Transverse colon (tissue), 4 donors: ENCODE measurements around the gene ZFP14. TPM values are rescaled to one million over a fixed set of nuclear protein-coding genes. Genes with fewer than 3 reads are reported as not detected.

Source experiments
- DNase-seq: peaks from one replicate; pipeline ENCODE4 v3.0.0-alpha.2; 2019
- H3K27ac ChIP-seq, 4 donors: fragments of 200-600 bp; sonication (generic); 2 replicates each; pipeline ENCODE4 v1.5.1; 2016 to 2018; ENCODE audit warnings: inconsistent platforms in 4 of 4
- H3K27me3 ChIP-seq: fragments of 200-600 bp; sonication (generic); 2 replicates; pipeline ENCODE4 v1.5.1; 2017; ENCODE audit warnings: inconsistent platforms
- H3K36me3 ChIP-seq, 4 donors: fragments of 200-600 bp; sonication (generic); 2 replicates each; pipeline ENCODE4 v1.5.1; 2017 to 2019; ENCODE audit warnings: inconsistent platforms in 4 of 4
- H3K4me1 ChIP-seq, 4 donors: fragments of 200-600 bp; sonication (generic); 2 replicates each; pipeline ENCODE4 v1.5.1; 2017 to 2020; ENCODE audit warnings: inconsistent platforms in 4 of 4
- H3K4me3 ChIP-seq, 4 donors: fragments of 200-600 bp; sonication (generic); 1 replicate in 1 of 4; 2 replicates in 3 of 4; pipeline versions ENCODE4 v1.5.1 to v1.6.1; 2017 to 2019; ENCODE audit warnings: inconsistent platforms in 4 of 4
- H3K9me3 ChIP-seq, 2 donors: fragments of 200-600 bp; sonication (generic); 2 replicates each; pipeline ENCODE4 v1.5.1; 2017 to 2019; ENCODE audit warnings: inconsistent platforms in 2 of 2
- CTCF ChIP-seq, 5 experiments: fragments of 200-600 bp in 3 of 5; fragments of 450-650 bp in 2 of 5; sonication (generic) in 3 of 5; IDR thresholded peaks; 1 replicate in 2 of 5; 2 replicates in 3 of 5; pipeline ENCODE4 v1.5.1; 2016 to 2017; ENCODE audit warnings: antibody characterized with exemption in 5 of 5, inconsistent platforms in 3 of 5, mild to moderate bottlenecking in 2 of 5, moderate library complexity in 1 of 5
- EP300 ChIP-seq: sonication (generic); formaldehyde crosslinking; IDR thresholded peaks from one replicate; pipeline ENCODE4 v1.6.1; 2017; ENCODE audit warnings: antibody characterized with exemption, low read depth
- POLR2A ChIP-seq: fragments of 450-650 bp; IDR thresholded peaks from one replicate; pipeline ENCODE4 v1.6.1; 2016; ENCODE audit warnings: antibody characterized with exemption, mild to moderate bottlenecking, moderate library complexity
- POLR2AphosphoS5 ChIP-seq, 3 donors: sonication (generic); formaldehyde crosslinking; IDR thresholded peaks; one replicate each; pipeline ENCODE4 v1.6.1; 2016; ENCODE audit warnings: antibody characterized with exemption in 3 of 3
- WGBS, 2 donors: methylation state at CpG; one replicate each; pipeline ENCODE4 v1.1.5; 2018; ENCODE audit warnings: low coverage in 1 of 2; 5-methylcytosine and 5-hydroxymethylcytosine counted together
- in situ Hi-C, 4 donors: fragments of 200-750 bp; cut with MboI; loops; one replicate each; pipeline versions ENCODE4 v1.15.0 to v1.15.1; 2017; ENCODE audit warnings: low sequenced_read_pairs in 3 of 4, low pct_ligation_motif_present in 1 of 4, low pct_unique_long_range_greater_than_20kb in 1 of 4
- intact Hi-C: fragments of 100-400 bp; cut with DNase I; formaldehyde crosslinking; loops from one replicate; pipeline ENCODE4 v1.15.1; 2023; ENCODE audit warnings: low total_unique reads
- total RNA-seq, 4 donors: library from RNA; depleted of rRNA; stranded (reverse); fragments of >200 nt; gene quantifications; one replicate each; pipeline ENCODE4 v1.1.0, GENCODE V29; 2016

ZFP14 gene
- total RNA-seq, 4 donors from 2014 or later, result 2.2 to 10.3 (median 6.3) TPM

GRCh38 chr19:36371886-36372285 lies 7.1 kb downstream of the ZFP14 start:
- TF ChIP-seq POLR2AphosphoS5 (IDR thresholded peaks at IDR 0.05) (no peak), POLR2A (no peak), CTCF (IDR thresholded peaks at IDR 0.05) (no peak), EP300 (no peak)
- Histone ChIP-seq H3K4me3 (no peak overlapping the region), H3K9me3 (peaks cover 3 to 4% of the 10 kb centered on the region in 2 donors), H3K36me3 (peaks cover 0 to 15% (median 4%) of the 10 kb centered on the region in 4 donors), H3K27me3 (no peaks in the 10 kb centered on the region), H3K27ac (no peak overlapping the region), H3K4me1 (no peaks in the 10 kb centered on the region)
- intact Hi-C loops, result no loop called here
- in situ Hi-C loops, result no loop called here
- DNase-seq, result no peak

- TF ChIP-seq POLR2A (no peak), CTCF (IDR thresholded peaks at IDR 0.05) (no peak), EP300 (no peak), POLR2AphosphoS5 (IDR thresholded peaks at IDR 0.05) (no peak)
- in situ Hi-C loops, result no loop called here
- H3K27ac ChIP-seq, result no peak overlapping the region
- no peaks in the 10 kb centered on the region for H3K27me3 ChIP-seq
- H3K4me1 ChIP-seq, result no peaks in the 10 kb centered on the region
- peaks cover 0 to 76% (median 34%) of the 10 kb centered on the region in 4 donors for H3K36me3 ChIP-seq
- H3K4me3 ChIP-seq, result no peak overlapping the region
- peaks cover 6 to 13% of the 10 kb centered on the region in 2 donors for H3K9me3 ChIP-seq
- 90 to 100% methylated on average over 4 to 6 of the region's 6 CpGs for WGBS, 2 donors
- DNase-seq, result no peak
- intact Hi-C loops, result no loop called here
Observed at GRCh38 chr19:36363845-36364244, 15.2 kb downstream of the ZFP14 start.

DNA sequence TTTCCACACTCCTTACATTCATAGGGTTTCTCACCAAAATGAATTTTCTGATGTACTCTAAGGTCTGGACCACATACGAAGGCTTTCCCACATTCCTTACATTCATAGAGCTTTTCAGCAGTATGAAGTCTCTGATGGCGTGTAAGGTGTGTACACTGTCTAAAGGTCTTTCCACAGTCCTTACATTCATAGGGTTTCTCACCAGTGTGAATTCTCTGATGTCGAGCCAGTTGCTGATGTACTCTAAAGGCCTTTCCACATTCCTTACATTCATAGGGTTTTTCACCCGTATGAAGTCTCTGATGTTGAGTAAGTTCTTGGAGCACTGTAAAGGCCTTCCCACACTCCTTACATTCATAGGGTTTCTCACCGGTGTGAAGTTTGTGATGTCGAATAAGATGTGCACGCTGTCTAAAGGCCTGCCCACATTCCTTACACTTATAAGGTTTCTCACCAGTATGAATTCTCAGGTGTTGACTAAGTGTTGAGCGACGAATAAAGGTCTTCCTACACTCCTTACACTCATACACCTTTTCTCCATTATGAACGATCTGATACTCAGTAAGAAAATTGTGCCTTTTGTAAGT lies 38.1 kb downstream of the ZFP14 start:
- peaks cover 70 to 83% of the 10 kb centered on the region in 2 donors for H3K9me3 ChIP-seq
- in situ Hi-C loops (no loop called here), intact Hi-C loops (no loop called here)
- DNase-seq, result no peak
- H3K27ac ChIP-seq, result no peak overlapping the region
- H3K27me3 ChIP-seq, result no peaks in the 10 kb centered on the region
- peaks cover 0 to 62% (median 29%) of the 10 kb centered on the region in 4 donors for H3K36me3 ChIP-seq
- no peak overlapping the region for H3K4me3 ChIP-seq
- no peaks in the 10 kb centered on the region for H3K4me1 ChIP-seq
- TF ChIP-seq POLR2AphosphoS5 (IDR thresholded peaks at IDR 0.05) (no peak), EP300 (no peak), POLR2A (no peak), CTCF (IDR thresholded peaks at IDR 0.05) (no peak)
- WGBS, 2 donors, result 93 to 97% methylated on average over 5 to 10 of the region's 10 CpGs

DNA sequence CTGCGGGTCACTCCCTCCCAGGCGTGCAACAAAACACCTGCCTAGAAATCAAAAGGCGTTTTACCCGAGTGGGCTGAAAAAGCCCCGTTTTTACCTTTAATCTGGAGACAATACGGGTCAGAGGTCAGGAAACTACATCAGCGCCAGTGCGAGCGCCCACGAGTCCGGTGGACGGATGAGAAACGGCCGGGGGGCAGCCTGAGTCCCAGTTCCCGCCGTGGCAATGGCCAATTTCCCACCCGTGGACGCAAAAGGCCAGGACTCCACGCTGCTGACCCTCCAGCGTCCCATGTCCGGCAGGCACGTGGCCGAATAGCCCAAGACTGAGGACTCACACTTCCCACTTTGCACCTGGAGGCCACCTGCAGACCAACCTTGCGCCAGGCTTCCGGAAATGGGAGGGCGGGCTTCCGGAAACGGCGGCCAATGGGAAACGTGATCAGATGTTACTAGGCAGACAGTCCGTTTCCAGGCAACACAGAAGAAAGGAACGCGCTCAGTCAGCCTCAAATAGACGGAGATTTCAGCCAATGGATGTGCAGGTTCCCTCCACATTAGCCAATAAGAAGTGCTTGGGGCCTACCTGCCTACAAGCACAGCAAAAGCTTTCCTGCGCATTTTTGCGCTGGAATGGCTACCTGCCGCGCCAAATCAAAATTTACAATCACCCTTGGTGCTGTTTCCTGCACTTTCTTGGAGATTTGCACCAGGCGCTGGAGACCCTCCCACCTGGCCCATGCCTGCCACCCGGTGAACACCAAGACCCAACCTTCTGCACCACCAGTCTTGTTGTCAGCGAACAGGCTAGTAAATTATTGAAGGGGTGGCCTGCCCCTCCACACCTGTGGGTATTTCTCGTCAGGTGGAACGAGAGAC lies 47.4 kb downstream of the ZFP14 start:
- intact Hi-C loops (no loop called here), in situ Hi-C loops (no loop called here)
- no peaks in the 10 kb centered on the region for H3K27me3 ChIP-seq
- H3K4me3 ChIP-seq, result peak overlapping the region; percentile 42 to 70 (median 56)
- H3K36me3 ChIP-seq, result peaks cover 0 to 5% (median 1%) of the 10 kb centered on the region in 4 donors
- peaks cover 0 to 5% (median 2%) of the 10 kb centered on the region in 4 donors for H3K4me1 ChIP-seq
- peaks cover 3 to 23% of the 10 kb centered on the region in 2 donors for H3K9me3 ChIP-seq
- H3K27ac ChIP-seq, result peak overlapping the region in 2 of 4 donors; percentile 23 to 45
- peak; percentile 68 for DNase-seq
- no peak for TF ChIP-seq POLR2AphosphoS5 (IDR thresholded peaks at IDR 0.05)
- no peak for TF ChIP-seq CTCF (IDR thresholded peaks at IDR 0.05)
- TF ChIP-seq EP300, result no peak
- TF ChIP-seq POLR2A, result no peak
- WGBS, 2 donors, result 0 to 22% methylated on average over 3 to 39 of the region's 43 CpGs
